ENCODE data around the gene IRX4.

The IRX4 gene

DNA sequence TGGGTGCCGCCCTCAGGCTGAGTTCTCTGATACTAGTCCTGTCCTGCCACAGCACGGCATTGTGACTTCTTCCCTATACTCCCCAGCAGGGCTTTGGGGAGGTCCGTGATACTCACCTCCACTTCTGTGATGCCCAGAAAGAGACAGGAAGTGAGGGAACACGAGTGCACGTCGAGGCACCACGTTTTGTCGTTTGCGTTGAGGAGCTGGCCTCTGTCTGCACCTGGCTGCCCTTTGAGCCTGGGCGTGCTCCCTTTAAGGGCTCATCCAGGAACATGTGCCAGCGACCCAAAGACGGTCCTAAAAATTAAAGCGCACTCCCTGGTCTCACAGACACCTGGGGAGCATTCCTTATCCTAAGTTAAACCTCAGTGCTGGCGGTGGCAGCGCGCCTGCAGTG, 8.7 kb upstream of the IRX4 start:
- no peak overlapping the region for H3K27ac Mint-ChIP-seq
- peaks cover 52% of the 10 kb centered on the region for H3K27me3 Mint-ChIP-seq
- no peaks in the 10 kb centered on the region for H3K4me1 Mint-ChIP-seq (ENCODE audit: low read depth)
- H3K9me3 Mint-ChIP-seq: no peaks in the 10 kb centered on the region
- H3K4me3 Mint-ChIP-seq: no peak overlapping the region
- H3K36me3 Mint-ChIP-seq (ENCODE audit: low read depth): no peaks in the 10 kb centered on the region
- intact Hi-C loops (cut with micrococcal nuclease): no loop called here

DNA sequence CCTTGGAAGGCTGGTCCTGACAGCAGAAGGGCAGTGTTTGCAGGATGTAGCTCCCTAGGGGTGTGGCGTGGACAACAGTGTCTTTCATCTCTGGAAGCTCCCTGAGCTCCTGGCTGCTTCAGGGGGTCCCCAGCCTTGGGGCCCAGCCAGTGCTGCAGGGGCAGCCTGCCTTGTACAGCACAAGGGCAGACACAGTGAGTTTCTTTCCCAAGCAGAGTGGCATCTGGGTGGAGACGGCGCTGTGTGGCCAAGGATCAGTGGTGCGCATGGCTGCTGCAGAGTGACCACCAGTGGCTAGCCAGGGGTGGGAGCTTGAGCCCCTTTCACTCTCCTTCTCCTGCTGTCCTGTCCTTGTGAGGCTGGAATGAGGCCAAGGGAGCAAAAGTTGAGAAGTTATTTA, 7.6 kb upstream of the IRX4 start:
- no peak overlapping the region for H3K4me3 Mint-ChIP-seq
- peaks cover 60% of the 10 kb centered on the region for H3K27me3 Mint-ChIP-seq
- H3K4me1 Mint-ChIP-seq (ENCODE audit: low read depth): no peaks in the 10 kb centered on the region
- intact Hi-C loops (cut with micrococcal nuclease): no loop called here
- no peaks in the 10 kb centered on the region for H3K36me3 Mint-ChIP-seq (ENCODE audit: low read depth)
- H3K9me3 Mint-ChIP-seq: no peaks in the 10 kb centered on the region
- H3K27ac Mint-ChIP-seq: no peak overlapping the region

DNA sequence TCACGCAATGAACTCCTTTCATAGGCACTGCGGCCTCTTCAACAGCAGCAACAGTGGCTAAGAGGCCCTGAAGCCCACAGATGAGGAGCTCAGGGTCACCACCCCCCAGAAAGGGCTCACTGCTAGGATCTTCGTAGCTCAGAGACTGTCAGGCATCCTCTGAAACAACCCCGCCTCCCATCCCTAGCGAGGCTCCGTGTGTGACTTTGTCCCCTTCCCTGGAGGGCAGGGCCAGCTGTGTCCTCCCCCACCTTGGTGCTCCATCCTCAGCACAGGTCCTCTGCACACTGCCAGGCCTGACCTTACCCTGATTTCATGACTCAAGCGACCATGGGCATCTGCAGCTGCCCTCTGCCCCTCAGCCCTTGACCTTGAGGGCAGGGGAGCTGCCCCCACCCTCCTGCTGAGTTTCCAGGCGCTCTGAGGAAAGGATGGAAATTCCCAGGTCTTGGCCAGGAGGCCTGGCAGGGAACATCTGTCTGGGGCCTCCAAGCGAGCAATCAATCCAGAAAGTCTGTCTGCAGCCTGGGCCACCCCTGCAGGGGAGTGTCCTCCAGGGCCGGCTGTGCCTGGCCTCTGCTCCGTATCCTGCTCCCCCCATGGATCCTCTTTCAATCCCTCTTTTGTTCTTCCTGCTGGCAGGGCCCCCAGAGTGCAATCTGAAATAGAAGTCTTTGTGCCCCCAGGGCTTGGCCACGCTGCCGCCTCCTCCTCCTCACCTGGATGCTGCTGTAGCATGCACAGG, 6.8 kb upstream of the IRX4 start:
- Mint-ChIP-seq H3K4me1 (ENCODE audit: low read depth) (no peaks in the 10 kb centered on the region), H3K27ac (no peak overlapping the region), H3K27me3 (peaks cover 65% of the 10 kb centered on the region), H3K9me3 (no peaks in the 10 kb centered on the region), H3K4me3 (no peak overlapping the region), H3K36me3 (ENCODE audit: low read depth) (no peaks in the 10 kb centered on the region)
- intact Hi-C loops (cut with micrococcal nuclease): no loop called here

GRCh38 chr5:1888541-1889251, 6.0 kb upstream of the IRX4 start:
- H3K27me3 Mint-ChIP-seq: peaks cover 72% of the 10 kb centered on the region
- intact Hi-C loops (cut with micrococcal nuclease): no loop called here
- H3K9me3 Mint-ChIP-seq: no peaks in the 10 kb centered on the region
- H3K4me3 Mint-ChIP-seq: no peak overlapping the region
- no peaks in the 10 kb centered on the region for H3K36me3 Mint-ChIP-seq (ENCODE audit: low read depth)
- H3K4me1 Mint-ChIP-seq (ENCODE audit: low read depth): no peaks in the 10 kb centered on the region
- no peak overlapping the region for H3K27ac Mint-ChIP-seq

GRCh38 chr5:1887588-1888360, 5.0 kb upstream of the IRX4 start:
- H3K4me1 Mint-ChIP-seq (ENCODE audit: low read depth): no peaks in the 10 kb centered on the region
- no peak overlapping the region for H3K27ac Mint-ChIP-seq
- intact Hi-C loops (cut with micrococcal nuclease): no loop called here
- H3K36me3 Mint-ChIP-seq (ENCODE audit: low read depth): no peaks in the 10 kb centered on the region
- H3K27me3 Mint-ChIP-seq: peaks cover 77% of the 10 kb centered on the region
- H3K4me3 Mint-ChIP-seq: no peak overlapping the region
- H3K9me3 Mint-ChIP-seq: no peaks in the 10 kb centered on the region

- H3K4me3 Mint-ChIP-seq: no peak overlapping the region
- no peaks in the 10 kb centered on the region for H3K36me3 Mint-ChIP-seq (ENCODE audit: low read depth)
- H3K27me3 Mint-ChIP-seq: peaks cover 81% of the 10 kb centered on the region
Measured at GRCh38 chr5:1886846-1887587, 4.3 kb upstream of the IRX4 start.

DNA sequence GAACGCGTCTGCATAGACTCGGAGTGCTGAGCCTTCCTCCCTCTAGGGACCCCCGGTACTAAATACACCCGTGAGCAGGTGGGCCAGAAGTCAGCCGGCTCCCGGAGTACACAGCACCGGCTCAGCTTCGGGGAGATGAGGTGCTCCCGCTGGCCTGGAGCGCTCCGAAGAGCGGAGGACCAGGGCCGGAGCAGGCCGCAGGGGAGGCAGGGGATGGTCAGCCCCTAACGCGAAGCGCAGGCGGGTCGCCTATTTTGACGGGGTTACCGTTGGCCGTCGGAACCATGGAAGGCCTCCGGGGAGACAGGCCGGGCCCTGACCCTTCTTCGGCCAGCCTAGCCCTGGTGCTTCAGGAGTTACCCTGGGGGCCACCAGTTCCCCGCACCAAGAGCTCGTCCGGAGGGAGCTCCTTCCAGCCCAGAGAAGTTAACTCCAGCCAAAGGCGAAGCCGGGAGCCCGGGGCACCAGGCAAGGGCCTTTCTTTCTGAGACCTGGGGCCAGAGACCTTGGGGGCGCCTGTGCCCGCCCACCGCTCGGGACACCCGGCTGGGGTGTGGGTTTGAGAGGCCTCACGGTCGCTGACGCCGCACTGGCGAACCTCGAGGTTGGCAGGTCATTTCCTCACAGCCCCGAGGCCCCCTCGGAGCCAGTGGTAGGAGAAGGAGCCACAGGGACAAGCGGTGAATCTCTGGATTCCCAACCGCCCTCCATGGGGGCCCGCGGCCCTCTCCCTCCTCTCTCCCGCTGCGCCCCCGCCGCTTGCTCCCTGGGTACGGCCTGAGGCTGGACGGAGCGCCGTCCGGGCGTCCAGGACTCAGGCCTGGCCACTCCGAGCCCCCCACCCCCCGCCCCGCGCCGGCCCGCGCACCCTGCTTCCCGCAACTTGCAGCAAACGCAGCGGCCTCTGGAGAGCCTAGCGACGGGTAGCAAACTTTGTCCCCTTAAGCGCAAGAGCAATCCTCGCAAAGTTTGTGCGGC, 3.4 kb upstream of the IRX4 start:
- H3K36me3 Mint-ChIP-seq (ENCODE audit: low read depth): no peaks in the 10 kb centered on the region
- no peak overlapping the region for H3K4me3 Mint-ChIP-seq

More at GRCh38 chr5:1886846-1887587, 4.3 kb upstream of the IRX4 start:
- no peaks in the 10 kb centered on the region for H3K9me3 Mint-ChIP-seq
- H3K4me1 Mint-ChIP-seq (ENCODE audit: low read depth): no peaks in the 10 kb centered on the region
- intact Hi-C loops (cut with micrococcal nuclease): no loop called here
- no peak overlapping the region for H3K27ac Mint-ChIP-seq

DNA sequence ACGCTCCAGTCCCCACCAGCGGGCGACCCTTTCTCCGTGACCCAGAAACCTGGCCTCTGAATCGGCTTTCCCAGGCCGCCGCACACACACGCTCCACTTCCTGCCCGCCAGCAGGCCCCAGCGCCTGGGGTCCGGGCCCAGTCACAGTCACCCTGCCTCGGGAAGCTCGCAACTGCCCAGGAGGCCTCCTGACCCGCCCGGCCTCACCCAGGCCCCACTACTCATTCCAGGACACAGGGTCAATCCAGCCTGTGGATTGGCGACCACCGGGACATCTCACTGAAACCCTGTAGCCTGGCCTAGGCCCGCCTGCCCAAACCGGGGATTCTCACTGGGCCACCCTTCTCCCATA, 2.7 kb upstream of the IRX4 start:
- Mint-ChIP-seq H3K4me3 (no peak overlapping the region), H3K27me3 (peaks cover 93% of the 10 kb centered on the region), H3K9me3 (no peaks in the 10 kb centered on the region), H3K36me3 (ENCODE audit: low read depth) (no peaks in the 10 kb centered on the region), H3K27ac (no peak overlapping the region), H3K4me1 (ENCODE audit: low read depth) (no peaks in the 10 kb centered on the region)
- intact Hi-C loops (cut with micrococcal nuclease): no loop called here

More for the DNA sequence above, 3.4 kb upstream of the IRX4 start:
- H3K27ac Mint-ChIP-seq: no peak overlapping the region
- H3K4me1 Mint-ChIP-seq (ENCODE audit: low read depth): no peaks in the 10 kb centered on the region
- peaks cover 90% of the 10 kb centered on the region for H3K27me3 Mint-ChIP-seq
- intact Hi-C loops (cut with micrococcal nuclease): no loop called here
- H3K9me3 Mint-ChIP-seq: no peaks in the 10 kb centered on the region

GRCh38 chr5:1884678-1885403, 2.1 kb upstream of the IRX4 start:
- Mint-ChIP-seq H3K4me3 (no peak overlapping the region), H3K27ac (no peak overlapping the region), H3K9me3 (no peaks in the 10 kb centered on the region), H3K36me3 (ENCODE audit: low read depth) (no peaks in the 10 kb centered on the region), H3K27me3 (peaks cover 95% of the 10 kb centered on the region), H3K4me1 (ENCODE audit: low read depth) (no peaks in the 10 kb centered on the region)
- intact Hi-C loops (cut with micrococcal nuclease): no loop called here

- Mint-ChIP-seq H3K27me3 (peaks cover 95% of the 10 kb centered on the region), H3K9me3 (no peaks in the 10 kb centered on the region), H3K4me3 (no peak overlapping the region), H3K4me1 (ENCODE audit: low read depth) (no peaks in the 10 kb centered on the region), H3K36me3 (ENCODE audit: low read depth) (no peaks in the 10 kb centered on the region), H3K27ac (no peak overlapping the region)
- intact Hi-C loops (cut with micrococcal nuclease): no loop called here
Measured at GRCh38 chr5:1883925-1884677, 1.4 kb upstream of the IRX4 start.

GRCh38 chr5:1883120-1883924, 597 bp upstream of the IRX4 start:
- H3K27me3 Mint-ChIP-seq: peaks cover 95% of the 10 kb centered on the region
- H3K36me3 Mint-ChIP-seq (ENCODE audit: low read depth): no peaks in the 10 kb centered on the region
- intact Hi-C loops (cut with micrococcal nuclease): no loop called here
- H3K4me3 Mint-ChIP-seq: no peak overlapping the region
- H3K27ac Mint-ChIP-seq: no peak overlapping the region
- no peaks in the 10 kb centered on the region for H3K9me3 Mint-ChIP-seq
- H3K4me1 Mint-ChIP-seq (ENCODE audit: low read depth): no peaks in the 10 kb centered on the region
